HepG2 (cell line): ENCODE measurements around the gene BGN. TPM values are rescaled to one million over a fixed set of nuclear protein-coding genes. Genes with fewer than 3 reads are reported as not detected.

Experiments used
- ATAC-seq: fragments of 200-7000 bp; cut with Tn5 transposase; 3 replicates; pipeline ENCODE4 v1.9.1; 2020; ENCODE audit warnings: mild to moderate bottlenecking, moderate library complexity
- BruUV-seq: library from RNA; stranded (reverse); fragments of 400-500 nt; replicated peaks from 2 replicates; lab custom pipeline; 2021; lab: Mats Ljungman, UMichigan
- CTCF ChIA-PET: fragments of 300-600 bp; formaldehyde crosslinking; extraction: SDS; loops from one replicate; lab custom pipeline; 2021; ENCODE audit warnings: low total read pairs, inconsistent platforms, low intra/inter-chr PET ratio; lab: Yijun Ruan, JAX
- POLR2A ChIA-PET: fragments of 350-600 bp; sonication (Branson Sonifier 250); formaldehyde crosslinking; loops from one replicate; lab custom pipeline; 2020; ENCODE audit warnings: antibody characterized with exemption, inconsistent platforms; lab: Yijun Ruan, JAX
- DNase-seq: peaks from one replicate; pipeline ENCODE4 v3.0.0-alpha.2; 2015; ENCODE audit warnings: low spot score
- FAIRE-seq: peaks from 3 replicates; lab custom pipeline; 2011; peaks lifted over from hg19 to GRCh38; lab: Jason Lieb, UNC
- H2AFZ ChIP-seq: one replicate; pipeline ENCODE4 v1.6.1; 2011; ENCODE audit warnings: low read length, inconsistent platforms
- H3K27ac ChIP-seq: fragments of 300-600 bp; 3 replicates; pipeline ENCODE4 v1.8.0; 2011; ENCODE audit warnings: mixed run types, mild to moderate bottlenecking, mixed read lengths, low read length, inconsistent platforms; ENCODE audit not compliant: insufficient read depth; ENCODE audit errors: extremely low read length
- H3K27me3 ChIP-seq, 2 experiments: fragments of 200-600 bp in 1 of 2; 2 replicates in 1 of 2; 3 replicates in 1 of 2; pipeline versions ENCODE4 v1.6.0 to v1.8.0; 2011; ENCODE audit warnings: low read length in 2 of 2, mild to moderate bottlenecking in 2 of 2, moderate library complexity in 2 of 2, inconsistent platforms in 1 of 2; ENCODE audit not compliant: insufficient read depth in 2 of 2, control insufficient read depth in 1 of 2
- H3K36me3 ChIP-seq, 2 experiments: fragments of 200-600 bp in 1 of 2; replicated peaks in 1 of 2; 2 replicates in 1 of 2; 3 replicates in 1 of 2; pipeline versions ENCODE4 v1.5.1 to v1.8.0; 2011; ENCODE audit warnings: low read length in 2 of 2, inconsistent platforms in 1 of 2; ENCODE audit not compliant: insufficient read depth in 2 of 2, control insufficient read depth in 1 of 2
- H3K4me1 ChIP-seq: 2 replicates; pipeline ENCODE4 v1.5.1; 2012; ENCODE audit warnings: low read length, inconsistent platforms; ENCODE audit not compliant: insufficient read depth
- H3K4me2 ChIP-seq: 2 replicates; pipeline ENCODE4 v1.6.0; 2011; ENCODE audit warnings: low read depth, low read length, inconsistent platforms
- H3K4me3 ChIP-seq, 3 experiments: fragments of 200-600 bp in 1 of 3; sonication (generic), shearing (Covaris generic) in 1 of 3; replicated peaks in 1 of 3; 2 replicates each; pipeline ENCODE4 v1.5.1; 2011 to 2016; ENCODE audit warnings: low read length in 3 of 3, inconsistent platforms in 2 of 3, low read depth in 2 of 3, mild to moderate bottlenecking in 2 of 3, control low read depth in 1 of 3, mixed read lengths in 1 of 3; ENCODE audit not compliant: insufficient read depth in 1 of 3
- H3K79me2 ChIP-seq: one replicate; pipeline ENCODE4 v1.6.1; 2011; ENCODE audit warnings: low read length, inconsistent platforms; ENCODE audit not compliant: insufficient read depth
- H3K9ac ChIP-seq: 2 replicates; pipeline ENCODE4 v1.6.0; 2011; ENCODE audit warnings: mild to moderate bottlenecking, low read depth, low read length, inconsistent platforms; ENCODE audit not compliant: insufficient read depth
- H3K9me3 ChIP-seq: 2 replicates; pipeline ENCODE4 v1.5.1; 2012; ENCODE audit warnings: mild to moderate bottlenecking, low read length
- H4K20me1 ChIP-seq: 2 replicates; pipeline ENCODE4 v1.6.0; 2011; ENCODE audit warnings: inconsistent platforms, mild to moderate bottlenecking, low read length, moderate library complexity; ENCODE audit not compliant: insufficient read depth
- AGO1 ChIP-seq: fragments of 200-400 bp; formaldehyde crosslinking; IDR thresholded peaks from 2 replicates; pipeline ENCODE4 v1.6.1; 2017; ENCODE audit warnings: mild to moderate bottlenecking, low read depth, low read length, moderate library complexity; ENCODE audit not compliant: poor library complexity, severe bottlenecking
- BCLAF1 ChIP-seq: fragments of 450-650 bp; IDR thresholded peaks from 2 replicates; pipeline ENCODE4 v1.6.1; 2017; ENCODE audit warnings: mild to moderate bottlenecking
- EP300 ChIP-seq, 3 experiments: sonication (generic) in 1 of 3; formaldehyde crosslinking in 1 of 3; IDR thresholded peaks; 2 replicates each; pipeline versions ENCODE4 v1.5.1 to v1.6.1; 2011 to 2020; ENCODE audit warnings: low read depth in 2 of 3, low read length in 2 of 3, borderline replicate concordance in 1 of 3, improper control_type of control experiment in 1 of 3, mild to moderate bottlenecking in 1 of 3, missing genetic modification reagents in 1 of 3, moderate library complexity in 1 of 3
- FOSL1 ChIP-seq: sonication (generic); formaldehyde crosslinking; IDR thresholded peaks from 2 replicates; pipeline ENCODE4 v1.9.0; 2021; ENCODE audit warnings: missing genetic modification reagents, borderline replicate concordance
- KLF13 ChIP-seq: sonication (generic); formaldehyde crosslinking; IDR thresholded peaks from 2 replicates; pipeline ENCODE4 v1.4.0; 2020; ENCODE audit warnings: mild to moderate bottlenecking, missing genetic modification reagents
- ZNF574 ChIP-seq: sonication (generic); formaldehyde crosslinking; IDR thresholded peaks from 2 replicates; pipeline ENCODE4 v1.4.0; 2020; ENCODE audit warnings: missing genetic modification reagents
- WGBS: methylation state at CpG from one replicate; pipeline ENCODE4 v1.1.6; 2017; ENCODE audit warnings: low lambda C conversion rate; 5-methylcytosine and 5-hydroxymethylcytosine counted together
- in situ Hi-C: cut with HindIII; loops from 2 replicates; pipeline ENCODE4 v1.10.0; 2017; ENCODE audit warnings: low pct_unique_long_range_greater_than_20kb; ENCODE audit not compliant: extremely low pct_ligation_motif_present
- intact Hi-C: fragments of 100-400 bp; cut with micrococcal nuclease; formaldehyde crosslinking; loops from one replicate; pipeline ENCODE4 v1.10.0; 2022; ENCODE audit not compliant: unreplicated experiment
- polyA plus RNA-seq, 8 experiments: library from polyadenylated mRNA; depleted of rRNA in 3 of 8; stranded (reverse) in 7 of 8; unstranded in 1 of 8; fragments of >200 nt; fragmentation: Illumina TruSeq in 4 of 8; extraction: Trizol in 4 of 8; gene quantifications; 2 replicates each; pipeline versions ENCODE4 v1.2.1 to v1.2.3, GENCODE V29; 2011 to 2016; ENCODE audit warnings: low read depth in 4 of 8, missing spikeins in 1 of 8, mixed read lengths in 1 of 8; ENCODE audit not compliant: insufficient read depth in 1 of 8
- total RNA-seq, 5 experiments: library from RNA; depleted of rRNA; stranded (reverse); fragments of >200 nt; fragmentation: Illumina TruSeq; extraction: Trizol; gene quantifications; 2 replicates each; pipeline ENCODE4 v1.2.3, GENCODE V29; 2016; ENCODE audit warnings: low read depth in 1 of 5

The BGN gene
- total and polyA plus RNA-seq, 2 of the 13 experiments (the other 11 are each of a cell fraction or from before 2014, with no cell fraction given): 0.18 to 0.63 TPM

GRCh38 chrX:153537080-153537479 lies 42.3 kb downstream of the BGN start (continued):
- TF ChIP-seq EP300 (IDR thresholded peaks at IDR 0.05; ENCODE audit: low read depth in 2 of 2, low read length in 2 of 2): no peak
- no peak for TF ChIP-seq EP300 (CRISPR knock-in tag; IDR thresholded peaks at IDR 0.05; ENCODE audit: borderline replicate concordance)
- TF ChIP-seq AGO1: no peak
- no peak for TF ChIP-seq BCLAF1
- TF ChIP-seq FOSL1 (CRISPR knock-in tag): no peak

- TF ChIP-seq ZNF574 (CRISPR knock-in tag) (no peak), KLF13 (CRISPR knock-in tag) (no peak)
- Histone ChIP-seq H3K4me3 (no peak overlapping the region), H3K4me2 (no peak overlapping the region), H3K79me2 (no peaks in the 10 kb centered on the region), H3K36me3 (no peaks in the 10 kb centered on the region), H2AFZ (no peak overlapping the region), H3K9ac (no peak overlapping the region), H3K4me1 (no peaks in the 10 kb centered on the region), H3K27me3 (peaks cover 7 to 56% of the 10 kb centered on the region in 2 experiments; a peak in 4 of 5 replicates), H3K9me3 (no peaks in the 10 kb centered on the region), H3K27ac (no peak overlapping the region), H4K20me1 (no peaks in the 10 kb centered on the region)
- DNase-seq (no peak), FAIRE-seq (no peak), ATAC-seq (no peak)
- in situ Hi-C loops (no loop called here), intact Hi-C loops (loop anchor here (5.0 kb wide), 1 partner anchor 670 kb away; no protein-coding TSS in a partner anchor)
- ChIA-PET CTCF (interaction anchor here (2.9 kb wide), 1 partner anchor 131 kb away, joined by 25 read pairs; no protein-coding TSS in a partner anchor), POLR2A (no interaction called here)
- BruUV-seq: no TSS peak
- no CpG with 5 or more reads among the region's 26 CpGs for WGBS
These were observed 42.9 kb downstream of the BGN start for GRCh38 chrX:153537526-153538295.
